ENCODE results near the gene DUSP28.

DUSP28 gene

DNA sequence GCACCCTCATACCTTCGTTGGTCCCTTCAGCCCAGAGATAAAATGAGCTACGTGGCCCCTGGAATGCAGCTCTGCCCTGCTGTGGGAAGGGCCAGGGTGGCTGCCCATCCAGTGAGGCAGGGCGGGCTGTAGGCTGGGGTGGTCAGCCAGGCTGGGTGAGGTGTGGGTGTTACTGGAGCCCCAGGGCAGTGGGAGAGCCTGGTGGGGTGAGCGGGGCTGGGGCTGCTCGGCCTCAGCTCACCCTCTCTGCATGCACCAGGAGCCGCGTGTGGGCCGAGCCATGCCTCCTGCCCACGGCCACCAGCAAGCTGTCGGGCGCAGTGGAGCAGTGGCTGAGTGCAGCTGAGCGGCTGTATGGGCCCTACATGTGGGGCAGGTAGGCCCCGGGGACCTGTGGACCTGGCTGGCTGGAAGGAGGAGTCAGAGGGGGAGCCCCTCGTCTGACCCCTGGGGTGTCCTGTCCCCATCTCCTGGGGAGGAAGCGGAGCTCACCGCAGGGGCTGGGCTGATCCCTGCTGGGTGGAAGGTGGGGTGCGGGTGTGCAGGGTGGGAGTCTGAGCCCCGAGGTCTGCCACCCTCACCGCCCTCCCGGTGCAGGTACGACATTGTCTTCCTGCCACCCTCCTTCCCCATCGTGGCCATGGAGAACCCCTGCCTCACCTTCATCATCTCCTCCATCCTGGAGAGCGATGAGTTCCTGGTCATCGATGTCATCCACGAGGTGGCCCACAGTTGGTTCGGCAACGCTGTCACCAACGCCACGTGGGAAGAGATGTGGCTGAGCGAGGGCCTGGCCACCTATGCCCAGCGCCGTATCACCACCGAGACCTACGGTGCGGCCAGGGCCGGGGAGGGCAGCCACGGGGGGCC is 13.6 kb downstream of the DUSP28 start:
- no peak for DNase-seq

DNA sequence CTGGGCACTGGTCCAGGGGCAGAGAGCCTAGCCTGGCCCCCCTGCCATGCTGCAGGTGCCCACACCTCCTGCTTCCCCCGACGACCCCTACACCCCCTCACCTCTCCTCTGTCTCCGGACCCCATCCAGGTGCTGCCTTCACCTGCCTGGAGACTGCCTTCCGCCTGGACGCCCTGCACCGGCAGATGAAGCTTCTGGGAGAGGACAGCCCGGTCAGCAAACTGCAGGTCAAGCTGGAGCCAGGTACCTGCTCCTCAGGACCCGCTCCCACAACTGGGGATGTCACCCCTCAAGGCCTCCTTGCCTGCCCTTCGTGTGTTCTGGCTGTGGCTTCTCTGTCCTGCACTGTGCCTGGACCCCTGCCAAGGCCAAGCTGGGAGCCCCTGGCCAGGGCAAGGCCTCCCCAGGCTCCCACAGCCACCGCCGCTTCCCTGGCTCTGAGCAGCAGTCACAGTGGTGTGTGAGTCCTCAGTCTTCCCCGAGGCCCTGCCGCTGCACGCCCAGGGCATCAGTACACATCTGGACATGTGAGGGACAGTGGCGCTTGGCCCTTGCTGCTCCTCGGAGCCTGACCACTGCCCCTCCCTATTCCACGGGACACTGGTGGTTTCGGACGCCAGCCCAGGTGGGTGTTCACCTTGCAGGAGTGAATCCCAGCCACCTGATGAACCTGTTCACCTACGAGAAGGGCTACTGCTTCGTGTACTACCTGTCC is 14.4 kb downstream of the DUSP28 start:
- no peak for DNase-seq

- DNase-seq = no peak
Observed at GRCh38 chr2:240575101-240575965, 15.2 kb downstream of the DUSP28 start.

GRCh38 chr2:240576036-240576435 is 15.9 kb downstream of the DUSP28 start:
- no peak for DNase-seq

- no peak for DNase-seq
Observed at GRCh38 chr2:240576436-240577205, 16.5 kb downstream of the DUSP28 start.

DNA sequence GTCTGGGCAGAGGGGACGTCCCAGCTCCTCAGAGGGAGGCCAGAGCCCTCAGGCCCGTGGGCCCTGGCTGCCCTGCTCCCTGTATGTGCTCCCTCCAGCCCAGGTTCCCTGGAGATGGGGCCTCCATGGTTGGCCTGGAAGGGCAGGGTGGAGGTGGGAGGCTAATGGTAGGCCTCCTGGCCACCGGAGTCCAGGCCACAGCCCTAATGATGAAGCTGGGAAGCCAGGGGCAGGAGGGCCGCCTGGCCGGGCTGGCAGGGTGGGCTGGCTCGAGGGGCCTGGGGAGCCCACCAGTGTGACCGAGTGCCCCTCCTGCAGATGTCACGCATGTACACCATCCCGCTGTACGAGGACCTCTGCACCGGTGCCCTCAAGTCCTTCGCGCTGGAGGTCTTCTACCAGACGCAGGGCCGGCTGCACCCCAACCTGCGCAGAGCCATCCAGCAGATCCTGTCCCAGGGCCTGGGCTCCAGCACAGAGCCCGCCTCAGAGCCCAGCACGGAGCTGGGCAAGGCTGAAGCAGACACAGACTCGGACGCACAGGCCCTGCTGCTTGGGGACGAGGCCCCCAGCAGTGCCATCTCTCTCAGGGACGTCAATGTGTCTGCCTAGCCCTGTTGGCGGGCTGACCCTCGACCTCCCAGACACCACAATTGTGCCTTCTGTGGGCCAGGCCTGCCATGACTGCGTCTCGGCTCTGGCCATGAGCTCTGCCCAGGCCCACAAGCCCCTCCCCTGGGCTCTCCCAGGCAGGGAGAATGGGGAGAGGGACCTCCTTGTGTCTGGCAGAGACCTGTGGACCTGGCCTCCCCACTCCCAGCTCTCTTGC is 17.3 kb downstream of the DUSP28 start:
- DNase-seq = no peak

DNA sequence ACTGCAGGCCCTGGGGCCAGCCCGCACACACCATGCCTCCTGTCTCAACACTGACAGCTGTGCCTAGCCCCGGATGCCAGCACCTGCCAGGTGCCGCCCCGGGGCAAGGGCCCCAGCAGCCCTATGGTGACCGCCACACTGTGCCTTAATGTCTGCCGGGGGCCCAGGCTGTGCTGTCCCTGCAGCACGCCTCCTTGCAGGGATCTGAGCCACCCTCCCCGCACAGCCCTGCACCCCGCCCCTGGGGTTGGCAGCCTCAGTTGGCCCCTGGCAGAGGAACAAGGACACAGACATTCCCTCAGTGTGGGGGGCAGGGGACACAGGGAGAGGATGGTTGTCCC is 17.9 kb downstream of the DUSP28 start:
- DNase-seq = no peak

- no peak for DNase-seq
Observed at GRCh38 chr2:240578488-240578887, 18.3 kb downstream of the DUSP28 start.

DNA sequence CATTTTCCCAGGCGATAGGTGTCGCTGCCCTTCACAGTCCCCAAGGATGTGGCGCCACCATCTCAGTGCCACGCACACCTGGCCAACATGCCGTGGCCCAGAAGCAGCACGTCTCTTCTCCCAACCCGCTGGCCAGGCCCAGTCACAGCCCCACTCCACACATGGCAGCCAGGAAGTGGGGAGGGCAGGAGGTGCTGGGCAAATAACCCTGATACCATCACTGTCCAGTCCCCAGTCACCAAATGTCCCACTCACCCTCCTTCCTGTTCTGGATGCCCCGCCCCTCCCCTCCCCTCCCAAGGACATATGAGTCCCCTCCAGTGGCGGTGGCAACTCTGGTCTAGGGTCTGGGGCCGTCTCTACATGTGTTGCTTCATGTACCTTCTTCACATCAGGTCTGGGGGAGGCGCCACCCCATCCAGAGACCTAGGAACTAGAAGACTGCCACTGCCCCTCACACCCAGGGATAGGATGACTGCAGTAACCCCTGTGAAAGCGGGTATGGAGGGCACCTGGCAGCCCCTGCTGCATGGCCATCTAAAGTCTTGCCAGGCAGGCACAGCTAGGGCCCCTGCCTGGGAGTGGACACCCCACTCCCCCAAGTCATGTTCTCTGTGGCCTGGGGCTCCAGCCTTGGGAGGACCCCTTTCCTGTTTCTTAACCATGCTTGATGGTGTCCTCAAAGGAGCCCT is 19.1 kb downstream of the DUSP28 start:
- no peak for DNase-seq

GRCh38 chr2:240579771-240580614 is 19.8 kb downstream of the DUSP28 start:
- peak in 1 of 2 experiments; percentile 48 for DNase-seq

DNA sequence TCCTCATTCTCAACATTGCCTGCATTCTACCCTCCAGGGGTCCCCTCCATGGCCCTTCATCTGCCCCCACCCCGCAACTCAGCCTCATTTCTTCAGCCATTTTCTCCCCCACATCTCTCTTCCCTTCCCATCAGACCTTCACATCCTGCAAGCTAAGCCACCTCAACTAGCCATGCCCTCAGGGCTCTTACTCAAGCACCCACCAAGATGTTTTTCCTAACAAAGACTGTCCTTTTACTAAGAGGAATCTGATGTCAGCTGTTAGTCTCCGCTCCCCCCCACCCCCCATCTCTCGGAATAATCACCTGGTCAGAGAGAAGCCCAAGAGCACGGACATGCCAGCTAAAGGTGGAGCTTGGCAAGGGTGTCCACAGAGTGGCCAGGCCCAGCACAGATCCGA is 21.7 kb downstream of the DUSP28 start:
- no peak for DNase-seq

- no peak for DNase-seq
Observed at GRCh38 chr2:240582781-240583180, 22.6 kb downstream of the DUSP28 start.

GRCh38 chr2:240583774-240584173 is 23.6 kb downstream of the DUSP28 start:
- no peak for DNase-seq

- no peak for DNase-seq
Observed at GRCh38 chr2:240584486-240585031, 24.4 kb downstream of the DUSP28 start.

DNA sequence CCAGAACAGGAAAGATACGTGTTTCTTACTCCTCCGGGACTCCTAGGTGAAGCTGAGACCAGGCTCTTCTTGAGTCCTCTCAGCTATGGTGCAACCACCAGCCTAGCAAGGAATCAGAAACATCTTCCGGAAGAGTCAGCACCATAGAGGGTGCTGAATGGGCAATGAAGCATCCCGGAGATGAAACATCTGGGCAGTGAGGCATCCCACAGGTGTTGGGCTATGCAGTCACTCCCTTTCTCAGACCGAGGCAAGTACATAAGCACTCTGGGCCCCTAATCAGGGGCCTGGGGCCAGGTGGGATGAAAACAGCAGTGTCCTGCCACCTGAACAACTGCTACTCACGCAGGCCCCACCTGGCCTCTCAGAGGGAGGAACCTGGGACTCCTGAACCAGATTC is 24.9 kb downstream of the DUSP28 start:
- no peak for DNase-seq

DNA sequence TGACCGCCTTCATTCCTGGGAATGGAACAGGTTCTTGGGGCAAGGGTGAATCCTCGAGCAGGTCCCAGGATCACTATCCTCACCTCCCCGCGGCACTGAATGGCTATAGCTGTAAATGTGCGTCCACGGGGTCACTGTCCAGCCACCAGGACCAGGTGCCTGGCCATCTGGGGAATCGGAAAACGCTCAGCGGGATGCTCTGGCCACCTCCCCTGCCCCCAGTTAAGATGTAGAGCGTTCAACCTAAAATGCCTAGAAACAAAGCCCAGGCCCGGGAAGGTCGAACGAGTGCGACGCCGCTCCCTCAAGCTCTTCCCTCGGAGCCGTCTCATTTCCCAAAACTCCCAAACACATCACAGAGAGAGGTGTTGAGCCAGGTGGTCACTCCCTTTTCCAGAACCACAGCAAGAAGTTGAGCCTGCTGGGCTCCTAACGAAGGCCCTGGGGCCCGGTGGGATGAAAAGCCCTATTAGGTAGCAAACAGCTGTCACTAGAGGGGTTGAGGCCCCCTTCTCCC is 25.6 kb downstream of the DUSP28 start:
- no peak for DNase-seq

DNA sequence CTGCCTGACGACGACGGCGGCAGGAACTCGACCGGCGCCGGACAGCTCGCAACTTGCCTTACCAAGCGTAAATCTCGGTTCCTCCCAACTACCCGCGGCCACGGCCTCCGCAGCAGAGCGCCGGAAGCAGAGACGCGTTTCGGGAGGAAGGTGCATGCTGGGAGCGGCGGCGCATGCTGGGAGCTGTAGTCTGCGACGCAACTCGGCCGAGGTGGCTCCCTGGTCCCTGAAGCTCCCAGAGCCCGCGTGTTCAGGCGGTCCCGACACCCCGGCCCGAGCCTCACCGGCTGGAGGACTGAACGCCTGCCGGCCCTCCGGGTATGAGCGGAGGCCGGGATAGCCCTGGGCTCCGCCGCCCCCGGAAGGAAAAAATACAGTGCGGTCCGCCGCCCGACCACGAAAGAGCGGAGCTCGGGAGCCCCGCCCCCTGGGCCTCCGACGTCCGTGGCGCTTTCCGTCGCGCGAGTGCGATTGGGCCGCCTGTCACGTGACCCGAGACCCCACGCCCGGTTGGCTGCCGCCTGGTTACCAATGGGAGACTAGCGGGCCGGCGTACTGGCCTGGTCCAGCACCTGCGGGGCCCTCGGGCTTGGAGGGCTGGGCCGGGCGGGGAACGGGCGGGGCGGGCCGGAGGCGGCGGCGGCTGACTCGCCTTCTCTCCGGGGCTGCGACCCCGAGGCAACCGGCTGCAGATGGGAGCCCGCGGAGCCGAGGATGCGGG is 26.2 kb downstream of the DUSP28 start, which contains the start of gene CAPN10:
CAPN10 (plus strand) TSS at position 537 of the 721 bp plus-strand sequence; CDS start at position 715, 178 bp downstream.
- DNase-seq = peak; percentile 82 to 96

All from SHP77 (cell line).